HEK293 (cell line): ENCODE data around the gene ARFGAP1.

Experiments used
- CTCF ChIP-seq: fragments of 450-650 bp; formaldehyde crosslinking; IDR thresholded peaks from 2 replicates; pipeline ENCODE4 v1.5.1; 2016; ENCODE audit warnings: missing biosample characterization, missing genetic modification characterization
- ZBTB7A ChIP-seq: fragments of 450-650 bp; formaldehyde crosslinking; IDR thresholded peaks from 2 replicates; pipeline ENCODE4 v1.5.1; 2016; ENCODE audit warnings: low read depth, missing biosample characterization, missing genetic modification characterization
- ZNF266 ChIP-seq: fragments of 450-650 bp; formaldehyde crosslinking; IDR thresholded peaks from 2 replicates; pipeline ENCODE4 v1.5.1; 2016; ENCODE audit warnings: missing biosample characterization, missing genetic modification characterization, low read depth
- ZNF416 ChIP-seq: fragments of 450-650 bp; formaldehyde crosslinking; IDR thresholded peaks from 2 replicates; pipeline ENCODE4 v1.5.1; 2016; ENCODE audit warnings: missing biosample characterization, missing genetic modification characterization
- ZNF677 ChIP-seq: fragments of 450-650 bp; IDR thresholded peaks from 2 replicates; pipeline ENCODE4 v1.5.0; 2018; ENCODE audit warnings: missing biosample characterization, mild to moderate bottlenecking, missing genetic modification characterization, moderate library complexity

- TF ChIP-seq ZBTB7A: no peak
- TF ChIP-seq ZNF266: no peak
- TF ChIP-seq ZNF416: no peak
- no peak for TF ChIP-seq ZNF677
- TF ChIP-seq CTCF (tag by site-specific recombination): no peak
Observed at GRCh38 chr20:63270606-63271325, 1.8 kb upstream of the ARFGAP1 start.
